Superior temporal gyrus (tissue), 1 donor: ENCODE measurements around the gene TEX22.
A peak's percentile ranks its signal among the peaks of the same experiment; 100 is the strongest.

Experiments used
- DNase-seq: peaks from one replicate; pipeline ENCODE4 v3.0.0-alpha.2; 2016; ENCODE audit errors: extremely low spot score

TEX22 gene

DNA sequence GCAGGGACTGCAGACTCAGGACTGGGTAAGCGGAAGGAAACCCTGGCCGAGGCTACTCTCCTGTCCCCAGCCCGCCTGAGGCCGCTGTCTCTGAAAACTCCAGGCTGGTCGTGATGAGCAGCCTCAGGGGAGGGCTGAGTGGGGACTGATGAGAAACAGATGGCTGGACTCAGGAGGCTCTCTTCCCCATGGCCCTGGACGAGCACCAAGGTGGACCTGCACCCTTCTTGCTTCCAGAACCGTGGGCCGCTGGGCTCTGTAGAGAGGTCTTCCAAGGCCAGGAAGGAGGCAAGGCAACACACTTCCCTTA lies 1.1 kb downstream of the TEX22 start:
- DNase-seq: no peak

- no peak for DNase-seq
Observed at GRCh38 chr14:105400016-105400415, 1.7 kb downstream of the TEX22 start.

GRCh38 chr14:105401699-105402098 lies 3.4 kb downstream of the TEX22 start:
- no peak for DNase-seq

GRCh38 chr14:105408592-105408991 lies 10.3 kb downstream of the TEX22 start:
- DNase-seq: no peak

DNA sequence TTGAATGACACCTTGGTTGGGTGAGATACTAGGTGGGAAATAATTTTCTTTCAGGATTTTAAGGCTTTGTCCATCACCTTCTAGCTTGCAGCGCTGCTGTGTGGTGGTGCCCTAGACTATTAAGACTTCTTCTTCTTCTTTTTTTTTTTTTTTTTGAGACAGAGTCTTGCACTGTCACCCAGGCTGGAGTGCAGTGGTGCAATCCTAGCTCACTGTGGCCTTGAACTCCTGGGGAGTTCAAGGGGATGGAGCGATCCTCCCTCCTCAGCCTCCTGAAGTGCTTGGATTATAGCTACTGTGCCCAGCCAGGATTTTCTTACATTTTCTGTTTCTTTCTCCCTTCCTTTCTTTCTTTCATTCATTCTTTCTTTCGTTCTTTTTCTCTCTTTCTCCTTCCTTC lies 11.0 kb downstream of the TEX22 start:
- DNase-seq: no peak

GRCh38 chr14:105410642-105411016 lies 12.3 kb downstream of the TEX22 start:
- no peak for DNase-seq

- no peak for DNase-seq
Observed at GRCh38 chr14:105411017-105411941, 12.9 kb downstream of the TEX22 start.

DNA sequence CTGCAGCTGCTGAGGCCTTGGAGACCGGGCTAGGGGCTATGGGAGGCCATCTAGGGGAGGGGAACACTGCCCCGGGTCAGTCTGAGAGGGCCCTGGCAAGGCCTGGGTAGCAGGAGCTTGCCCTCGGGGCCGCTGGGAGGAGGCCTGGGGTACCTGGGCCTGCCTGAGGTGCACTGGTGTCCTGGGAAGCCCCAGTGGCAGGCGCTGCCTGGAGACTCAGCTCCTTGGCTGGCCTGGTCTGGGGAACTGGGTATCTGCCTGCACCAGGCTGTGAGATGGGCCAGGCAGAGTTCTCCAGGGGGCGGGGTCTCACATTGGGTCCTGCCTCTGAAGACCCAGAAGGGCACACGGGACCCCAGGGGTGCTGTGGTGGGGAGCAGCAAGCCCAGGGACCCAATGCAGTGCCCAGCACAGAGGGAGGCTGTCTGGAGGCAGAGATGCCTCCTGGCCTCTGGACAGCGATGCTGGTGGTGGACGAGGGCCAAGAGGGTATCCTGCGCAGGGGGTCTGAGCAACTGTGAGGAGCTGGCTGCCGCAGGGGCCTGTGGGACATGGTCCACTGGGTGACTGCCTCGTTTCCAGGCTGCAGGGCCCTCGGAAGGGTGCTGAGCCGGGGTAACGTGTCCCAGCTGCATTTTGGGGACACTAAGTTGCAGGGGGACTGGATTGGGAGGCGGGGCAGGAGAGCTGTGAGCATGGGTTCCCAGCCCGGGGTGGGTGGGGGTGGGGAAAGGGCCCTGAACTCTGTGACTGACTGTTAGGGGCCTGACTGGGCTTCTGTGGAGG lies 13.8 kb downstream of the TEX22 start:
- no peak for DNase-seq

DNA sequence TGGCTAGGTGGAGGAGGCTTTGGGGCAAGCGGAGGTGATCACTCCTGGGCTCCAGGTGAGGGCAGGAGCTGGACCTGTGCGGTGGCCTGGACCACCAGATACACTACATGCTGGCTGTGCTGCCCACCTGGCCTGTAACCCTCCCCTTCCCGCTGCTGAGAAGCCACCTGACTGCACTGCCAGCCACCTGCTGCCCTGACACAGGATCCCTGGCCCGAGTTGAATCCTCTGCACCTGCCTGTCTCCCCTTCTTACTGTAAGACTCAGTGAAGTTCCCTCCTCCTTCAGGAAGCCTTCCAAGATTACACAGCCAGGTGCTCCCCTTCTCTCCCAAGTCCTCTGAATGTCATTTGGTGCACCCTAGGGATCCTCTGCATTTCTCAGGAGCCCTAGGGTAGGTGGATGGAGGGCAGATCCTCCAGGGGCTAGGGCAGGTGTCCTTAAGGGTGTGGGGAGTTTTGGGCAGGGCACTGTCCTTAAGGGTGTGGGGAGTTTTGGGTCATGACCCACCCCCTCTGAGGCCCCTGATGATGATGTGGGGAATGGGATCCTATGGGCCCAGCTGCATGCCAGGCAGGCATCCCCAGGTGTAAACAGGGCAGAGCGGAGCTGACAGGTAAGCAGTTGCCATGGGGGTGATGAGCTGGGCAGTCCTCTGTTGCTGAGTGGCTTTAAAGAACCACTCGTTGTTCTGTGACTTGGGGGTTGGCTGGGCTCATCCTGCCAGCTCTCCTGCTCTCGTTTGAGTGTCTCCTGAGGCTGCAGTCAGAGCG lies 14.6 kb downstream of the TEX22 start:
- no peak for DNase-seq

GRCh38 chr14:105413544-105413886 lies 15.2 kb downstream of the TEX22 start:
- DNase-seq: no peak

DNA sequence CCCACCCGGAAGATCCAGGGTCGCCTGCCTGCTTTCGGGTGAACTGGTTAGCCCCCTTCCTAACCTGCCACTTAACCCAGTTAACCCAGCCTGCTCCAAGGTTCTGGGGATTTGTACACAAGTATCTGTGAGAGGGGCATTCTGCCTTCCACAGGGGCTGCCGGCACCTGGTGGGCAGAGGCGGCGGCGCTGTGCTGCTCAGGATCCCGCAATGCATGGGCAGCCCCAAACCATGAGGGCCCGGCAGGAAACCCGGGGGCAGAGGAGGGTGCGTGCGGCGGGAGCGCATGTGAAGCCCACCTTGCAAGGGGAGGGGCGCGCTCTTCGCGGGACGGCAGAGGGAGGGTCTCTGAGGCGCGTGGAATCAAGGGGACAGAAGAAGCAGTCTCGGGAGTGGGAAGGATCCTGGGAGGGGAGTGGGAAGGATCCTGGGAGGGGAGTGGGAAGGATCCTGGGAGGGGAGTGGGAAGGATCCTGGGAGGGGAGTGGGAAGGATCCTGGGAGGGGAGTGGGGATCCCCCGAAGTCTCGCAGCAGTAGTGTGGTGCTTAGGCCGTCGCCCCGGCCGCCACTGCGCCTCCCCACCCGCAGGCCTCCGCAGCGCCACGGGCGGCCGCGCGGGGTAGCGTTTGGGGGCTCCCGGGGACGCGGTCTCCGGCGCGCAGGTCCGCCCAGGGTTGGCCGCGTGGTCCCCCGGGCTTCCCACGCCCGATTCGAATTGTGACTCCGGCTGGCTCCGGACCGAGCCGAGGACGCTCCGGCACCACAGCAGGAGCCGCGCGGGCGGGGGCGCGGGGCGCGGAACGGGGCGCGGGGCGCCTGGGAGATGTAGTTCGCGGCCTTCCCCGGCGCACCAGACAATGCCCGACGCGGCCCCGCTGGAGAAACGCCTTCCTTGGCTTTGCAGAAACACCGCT lies 16.4 kb downstream of the TEX22 start:
- DNase-seq: peak; percentile 76

- DNase-seq: no peak
Observed at GRCh38 chr14:105415481-105416428, 17.4 kb downstream of the TEX22 start.

DNA sequence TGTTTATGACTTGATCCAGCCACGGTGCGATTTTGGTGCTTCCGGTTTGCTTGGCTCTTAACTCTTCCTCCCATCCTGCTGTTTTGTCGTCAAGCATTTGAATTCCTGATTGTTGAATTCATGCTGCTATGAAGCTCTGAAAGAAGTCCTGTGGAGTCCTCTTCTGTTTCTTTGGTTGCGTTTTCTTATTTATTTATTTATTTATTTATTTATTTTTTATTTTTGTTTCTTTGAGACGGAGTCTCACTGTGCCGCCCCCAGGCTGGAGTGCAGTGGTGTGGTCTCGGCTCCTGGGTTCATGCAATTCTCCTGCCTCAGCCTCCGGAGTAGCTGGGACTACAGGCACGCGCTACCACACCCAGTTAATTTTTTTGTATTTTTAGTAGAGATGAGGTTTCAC lies 18.3 kb downstream of the TEX22 start:
- no peak for DNase-seq

DNA sequence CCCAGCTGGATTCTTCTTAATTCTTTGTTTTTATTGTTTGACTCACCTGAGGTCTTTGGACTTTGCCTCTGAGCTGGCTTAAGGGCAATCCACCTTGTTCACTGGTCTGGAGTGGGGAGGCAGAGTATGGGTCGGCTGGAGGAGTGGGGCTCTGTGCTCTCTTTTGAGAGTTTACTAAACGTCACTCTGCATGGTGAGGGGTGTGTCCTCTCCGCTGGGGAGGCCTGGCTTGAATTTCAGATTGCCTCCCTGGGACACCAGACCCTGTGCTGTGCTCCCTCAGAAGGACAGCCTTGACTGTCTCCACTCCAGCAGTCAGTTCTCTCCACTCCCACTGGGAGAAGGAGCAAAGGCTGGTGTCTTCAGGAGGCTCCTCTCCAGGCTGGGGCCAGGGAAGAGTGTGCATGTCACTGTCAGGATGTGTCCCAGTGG lies 19.4 kb downstream of the TEX22 start:
- DNase-seq: no peak

GRCh38 chr14:105418269-105419194 lies 20.2 kb downstream of the TEX22 start:
- DNase-seq: no peak

- DNase-seq: no peak
Observed at GRCh38 chr14:105419195-105420091, 21.1 kb downstream of the TEX22 start, which contains the start of gene MTA1. MTA1 (plus strand) TSS chr14:105419827; CDS start chr14:105420036, 209 bp downstream.

- DNase-seq: no peak
Observed at GRCh38 chr14:105420101-105420973, 22.0 kb downstream of the TEX22 start.
